CD4-positive, alpha-beta T cell treated with Interleukin-1 beta for 1 hour (primary cell): ENCODE results near the gene HOXA1.
A peak's percentile ranks its signal among the peaks of the same experiment; 100 is the strongest.

Experiments used
- DNase-seq, 2 donors: peaks; one replicate each; pipeline ENCODE4 v3.0.0-alpha.2; 2020 to 2022

Gene HOXA1

DNA sequence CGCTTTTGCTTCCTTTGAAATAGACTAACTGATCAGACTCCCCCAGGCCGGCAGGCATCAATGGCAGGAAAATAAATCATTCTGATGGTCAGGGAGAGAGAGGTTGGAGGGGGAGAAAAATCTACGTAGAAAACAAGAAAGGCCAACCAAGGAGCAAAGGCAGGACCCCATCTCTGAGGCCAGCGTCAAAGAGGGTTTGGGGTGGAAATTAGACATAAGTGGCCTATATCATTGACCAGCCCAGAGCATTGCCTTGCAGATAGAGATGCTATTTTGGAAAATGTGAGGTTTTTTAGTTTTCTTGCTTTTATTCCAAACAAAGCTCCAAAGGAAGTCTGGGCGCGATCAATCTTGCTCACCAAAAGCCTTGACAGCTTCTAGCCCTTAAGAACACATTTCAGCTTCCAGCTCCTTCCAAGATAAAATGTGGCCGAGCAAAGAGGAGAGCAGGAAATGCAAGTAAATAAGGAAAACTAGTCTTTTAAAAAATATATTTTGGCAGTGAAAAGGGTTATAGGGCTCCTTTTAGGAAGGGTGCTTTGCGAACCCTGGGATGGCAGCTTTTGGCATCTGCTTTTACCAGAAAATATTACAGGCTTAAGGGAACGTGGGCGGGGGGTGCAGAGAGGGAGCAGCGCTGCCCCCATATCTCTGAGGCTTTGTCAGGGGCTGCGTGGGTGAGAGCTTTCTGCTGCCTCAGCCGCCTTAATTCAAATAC is 8.7 kb upstream of the HOXA1 start:
- no peak for DNase-seq

- no peak for DNase-seq
Measured at GRCh38 chr7:27103489-27104226, 7.9 kb upstream of the HOXA1 start.

DNA sequence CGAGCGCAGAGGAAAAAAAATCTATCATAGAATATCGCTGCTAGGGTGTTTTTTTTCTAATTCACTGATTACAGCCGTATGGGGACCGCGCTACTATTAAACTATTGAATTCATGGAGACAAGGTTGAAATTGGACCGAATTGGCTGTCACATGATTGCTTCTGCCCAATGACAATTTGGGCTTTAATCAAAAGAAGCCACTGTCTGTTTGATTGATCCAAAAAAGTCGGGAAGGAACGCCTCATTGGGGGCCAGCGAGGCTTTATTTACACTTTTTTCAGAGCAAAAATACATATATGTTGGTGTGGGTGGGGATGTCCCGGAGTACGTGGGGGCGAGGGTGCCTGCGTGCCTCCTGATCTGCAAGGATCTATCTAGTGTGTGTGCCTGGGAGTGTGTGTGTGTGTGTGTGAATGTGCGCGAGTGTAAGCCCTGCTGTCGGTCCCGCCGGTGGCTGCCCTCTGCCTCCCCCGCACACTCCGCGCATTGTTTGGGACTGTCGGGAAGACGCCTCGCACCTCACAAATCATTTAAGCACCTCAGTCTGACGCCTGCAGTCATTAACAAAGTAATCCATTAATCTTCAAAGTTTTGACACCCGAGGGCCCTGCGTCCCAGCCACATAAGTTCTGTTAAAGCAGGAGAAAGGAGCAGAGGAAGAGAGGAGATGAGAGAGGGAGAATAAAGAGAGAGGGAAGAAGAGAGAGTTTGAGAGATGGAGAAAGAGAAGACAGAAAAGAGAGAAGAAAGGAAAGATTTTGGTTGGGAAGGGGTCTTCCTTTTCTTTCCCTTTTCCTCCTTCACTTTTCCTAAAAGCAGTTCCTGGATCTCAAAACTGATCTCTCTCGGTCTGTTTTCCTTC is 7.0 kb upstream of the HOXA1 start, which contains the start of gene HOXA2:
Gene HOXA2, minus strand, starts transcription at position 103 of the 862 bp plus-strand sequence. CDS start 183 bp downstream, outside the sequence.
- no peak for DNase-seq

GRCh38 chr7:27101957-27102580 is 6.3 kb upstream of the HOXA1 start:
- no peak for DNase-seq

- DNase-seq, result no peak
Measured at GRCh38 chr7:27101171-27101956, 5.6 kb upstream of the HOXA1 start.

GRCh38 chr7:27100694-27101170 is 4.9 kb upstream of the HOXA1 start:
- DNase-seq, result no peak

- no peak for DNase-seq
Measured at GRCh38 chr7:27099453-27100370, 3.9 kb upstream of the HOXA1 start.

- DNase-seq, result no peak
Measured at GRCh38 chr7:27098578-27099451, 3.0 kb upstream of the HOXA1 start.

DNA sequence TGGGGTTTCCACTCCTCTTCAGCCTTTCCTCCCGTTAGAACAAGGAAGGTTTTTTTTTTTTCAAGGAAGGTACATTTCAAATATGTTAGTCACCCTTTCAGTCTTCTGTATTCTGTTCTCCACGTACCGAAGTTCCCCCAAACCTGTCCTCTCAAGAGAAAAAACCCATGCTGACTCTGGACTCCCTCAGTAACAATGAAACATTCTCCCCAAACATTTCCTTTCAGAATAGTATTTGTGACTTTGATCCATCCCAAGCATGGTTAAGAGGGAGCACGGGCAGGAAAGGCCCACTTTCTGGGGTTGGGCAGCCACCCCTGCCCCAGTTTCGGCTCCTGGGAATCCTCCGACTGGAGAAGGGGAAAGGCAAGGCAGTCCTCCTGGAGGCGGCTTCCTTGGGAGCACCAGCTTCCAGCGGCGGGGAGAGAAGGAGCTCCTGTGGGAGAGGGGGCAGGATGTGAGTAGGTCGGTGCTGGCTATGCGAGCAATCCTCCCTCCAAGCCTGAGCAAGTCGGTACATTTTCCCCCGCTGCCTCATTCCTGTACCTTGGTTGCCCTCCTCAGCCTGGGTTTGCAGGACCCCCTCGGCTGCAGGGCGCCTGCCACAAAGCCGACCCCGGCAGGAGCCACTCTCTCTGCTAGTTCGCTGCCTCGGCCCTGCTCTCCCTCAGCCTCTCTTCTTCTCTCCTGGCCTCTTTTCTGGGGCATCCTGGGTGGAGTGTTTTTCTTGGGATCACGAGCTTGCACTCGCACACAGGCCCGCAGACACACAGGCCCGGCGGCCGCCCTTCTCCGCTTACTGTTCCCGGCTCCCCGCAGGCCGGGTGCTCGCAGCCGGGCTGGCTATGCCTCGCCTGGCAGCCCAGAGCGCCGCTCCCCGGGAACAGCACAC is 2.1 kb upstream of the HOXA1 start:
- DNase-seq, result no peak

- DNase-seq, result peak in 1 of 2 donors; percentile 40
Measured at GRCh38 chr7:27096768-27097514, 1.1 kb upstream of the HOXA1 start.

GRCh38 chr7:27095050-27095896 is 527 bp downstream of the HOXA1 start:
- DNase-seq, result peak; percentile 20

- no peak for DNase-seq
Measured at GRCh38 chr7:27094304-27095049, 1.3 kb downstream of the HOXA1 start.

DNA sequence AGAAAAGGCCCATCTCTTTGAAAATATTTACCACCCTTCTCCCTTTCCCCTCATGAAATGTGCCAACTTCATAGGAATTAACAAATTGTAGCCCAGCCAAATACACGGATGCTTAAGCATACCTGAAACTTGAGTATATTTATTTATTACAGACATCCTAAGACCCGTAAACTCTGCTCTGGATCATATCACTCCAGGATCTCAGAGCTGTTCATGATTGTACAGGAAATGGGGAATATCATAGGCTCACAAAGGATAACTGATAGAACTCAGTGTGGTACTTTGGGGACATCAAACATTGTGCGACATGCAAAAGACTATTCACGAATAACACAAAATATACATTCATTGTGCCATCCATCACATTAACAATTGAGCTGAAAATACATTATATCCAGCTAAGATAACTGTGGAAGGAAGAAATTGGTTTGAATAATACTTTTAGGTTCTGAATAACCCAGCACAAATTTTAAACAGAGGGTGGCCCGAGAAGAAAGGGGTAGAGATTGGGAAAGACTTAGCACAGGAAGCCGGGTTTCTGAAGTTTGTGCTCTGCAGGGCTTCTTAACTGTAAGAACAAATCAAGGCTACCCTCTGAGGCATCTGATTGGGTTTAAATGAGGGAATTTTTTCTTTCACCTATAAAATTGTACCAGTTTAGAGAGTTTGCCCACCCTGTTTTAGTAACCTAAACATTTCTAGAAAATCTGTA is 2.5 kb downstream of the HOXA1 start:
- no peak for DNase-seq

- no peak for DNase-seq
Measured at GRCh38 chr7:27092819-27093110, 3.0 kb downstream of the HOXA1 start.

- no peak for DNase-seq
Measured at GRCh38 chr7:27091941-27092818, 3.6 kb downstream of the HOXA1 start.
